GM19240 (cell line): ENCODE results near the gene WDR70.
"Not testable (repeated sequence)": the region's sequence is repeated elsewhere in the genome, so short reads cannot be mapped to it uniquely, and the experiment has no call there.

Source experiments
- DNase-seq: peaks from one replicate; pipeline ENCODE4 v3.0.0; 2011; ENCODE audit warnings: low spot score; ENCODE audit not compliant: insufficient read length

WDR70 gene

GRCh38 chr5:37453252-37453651 lies 74.1 kb downstream of the WDR70 start:
- not testable (repeated sequence) for DNase-seq

GRCh38 chr5:37454402-37455055 lies 75.4 kb downstream of the WDR70 start:
- not testable (repeated sequence) for DNase-seq

- not testable (repeated sequence) for DNase-seq
These were observed 84.3 kb downstream of the WDR70 start for GRCh38 chr5:37463191-37464051.

- not testable (repeated sequence) for DNase-seq
These were observed 85.5 kb downstream of the WDR70 start for GRCh38 chr5:37464581-37464980.

- not testable (repeated sequence) for DNase-seq
These were observed 90.3 kb downstream of the WDR70 start for GRCh38 chr5:37469383-37469782.

GRCh38 chr5:37471666-37472197 lies 92.6 kb downstream of the WDR70 start:
- no peak for DNase-seq

GRCh38 chr5:37477426-37477825 lies 98.3 kb downstream of the WDR70 start:
- DNase-seq: no peak

GRCh38 chr5:37478121-37478894 lies 99.2 kb downstream of the WDR70 start:
- no peak for DNase-seq

GRCh38 chr5:37481395-37481794 lies 102.3 kb downstream of the WDR70 start:
- not testable (repeated sequence) for DNase-seq

- DNase-seq: no peak
These were observed 111.1 kb downstream of the WDR70 start for GRCh38 chr5:37490120-37490810.

GRCh38 chr5:37490931-37491330 lies 111.8 kb downstream of the WDR70 start:
- no peak for DNase-seq

- no peak for DNase-seq
These were observed 113.8 kb downstream of the WDR70 start for GRCh38 chr5:37492778-37493555.

- DNase-seq: no peak
These were observed 115.6 kb downstream of the WDR70 start for GRCh38 chr5:37494756-37495155.

- no peak for DNase-seq
These were observed 116.1 kb downstream of the WDR70 start for GRCh38 chr5:37495210-37495609.

GRCh38 chr5:37495668-37496347 lies 116.7 kb downstream of the WDR70 start:
- no peak for DNase-seq

GRCh38 chr5:37496902-37497445 lies 117.9 kb downstream of the WDR70 start:
- no peak for DNase-seq

GRCh38 chr5:37501152-37501551 lies 122.0 kb downstream of the WDR70 start:
- no peak for DNase-seq

GRCh38 chr5:37506241-37506640 lies 127.1 kb downstream of the WDR70 start:
- no peak for DNase-seq

GRCh38 chr5:37506722-37507121 lies 127.6 kb downstream of the WDR70 start:
- DNase-seq: no peak
